Epithelial cell of esophagus (primary cell): Measurements from ENCODE around the gene SUN2.

Experiments used
- DNase-seq: peaks from one replicate; pipeline ENCODE4 v3.0.0; 2010; ENCODE audit warnings: low read depth
- H3K4me3 ChIP-seq: 2 replicates; pipeline ENCODE4 v1.5.1; 2011; ENCODE audit warnings: mild to moderate bottlenecking, low read length, control low read depth
- TF ChIP-seq, protein P1 (sequence below): IDR thresholded peaks from 2 replicates; pipeline ENCODE4 v1.5.1; 2011; ENCODE audit warnings: low read depth, mild to moderate bottlenecking, low read length, control low read depth, inconsistent platforms; ENCODE audit not compliant: insufficient read depth; ENCODE audit errors: missing control alignments

SUN2 gene

DNA sequence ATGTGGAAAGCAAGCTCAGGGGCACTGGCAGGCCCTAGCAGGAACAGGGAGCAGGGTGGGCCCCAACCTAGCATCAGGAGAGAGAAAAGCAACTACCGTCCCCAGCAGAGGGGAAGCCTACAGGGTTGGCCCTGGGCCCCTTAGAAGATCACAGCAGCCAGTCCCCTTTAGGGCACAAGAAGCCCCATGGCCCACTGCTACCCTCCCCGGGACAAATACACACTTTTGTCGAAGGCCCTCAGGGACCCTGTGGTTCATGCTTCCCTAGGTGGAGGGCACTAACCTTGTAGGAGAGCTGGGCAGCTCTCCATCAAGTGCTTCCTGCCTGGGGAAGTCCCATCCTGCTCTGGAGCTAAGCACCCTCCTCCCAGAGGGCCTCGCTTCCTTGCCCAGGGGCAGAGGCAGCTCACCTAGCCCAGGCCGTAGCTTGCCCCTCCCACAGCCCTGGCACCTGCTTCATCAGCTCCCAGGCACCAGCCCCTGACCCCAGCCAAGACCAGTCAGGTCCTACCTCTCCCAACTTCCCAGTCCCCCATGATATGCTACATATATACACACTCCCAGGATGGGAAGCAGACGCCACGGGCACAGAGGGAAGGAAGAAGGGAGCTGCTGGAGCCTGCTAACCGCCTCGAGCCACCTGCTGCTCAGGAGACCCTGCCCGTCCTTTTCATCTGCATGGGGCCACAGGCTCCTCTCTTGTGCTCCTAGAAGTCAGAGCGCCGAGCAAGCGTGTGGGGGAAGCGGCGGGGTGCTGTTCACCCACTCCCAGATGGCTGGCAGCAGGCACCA lies 20.1 kb downstream of the SUN2 start:
- TF ChIP-seq, protein P1, sequence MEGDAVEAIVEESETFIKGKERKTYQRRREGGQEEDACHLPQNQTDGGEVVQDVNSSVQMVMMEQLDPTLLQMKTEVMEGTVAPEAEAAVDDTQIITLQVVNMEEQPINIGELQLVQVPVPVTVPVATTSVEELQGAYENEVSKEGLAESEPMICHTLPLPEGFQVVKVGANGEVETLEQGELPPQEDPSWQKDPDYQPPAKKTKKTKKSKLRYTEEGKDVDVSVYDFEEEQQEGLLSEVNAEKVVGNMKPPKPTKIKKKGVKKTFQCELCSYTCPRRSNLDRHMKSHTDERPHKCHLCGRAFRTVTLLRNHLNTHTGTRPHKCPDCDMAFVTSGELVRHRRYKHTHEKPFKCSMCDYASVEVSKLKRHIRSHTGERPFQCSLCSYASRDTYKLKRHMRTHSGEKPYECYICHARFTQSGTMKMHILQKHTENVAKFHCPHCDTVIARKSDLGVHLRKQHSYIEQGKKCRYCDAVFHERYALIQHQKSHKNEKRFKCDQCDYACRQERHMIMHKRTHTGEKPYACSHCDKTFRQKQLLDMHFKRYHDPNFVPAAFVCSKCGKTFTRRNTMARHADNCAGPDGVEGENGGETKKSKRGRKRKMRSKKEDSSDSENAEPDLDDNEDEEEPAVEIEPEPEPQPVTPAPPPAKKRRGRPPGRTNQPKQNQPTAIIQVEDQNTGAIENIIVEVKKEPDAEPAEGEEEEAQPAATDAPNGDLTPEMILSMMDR = no peak
- peak; percentile 23 for DNase-seq

DNA sequence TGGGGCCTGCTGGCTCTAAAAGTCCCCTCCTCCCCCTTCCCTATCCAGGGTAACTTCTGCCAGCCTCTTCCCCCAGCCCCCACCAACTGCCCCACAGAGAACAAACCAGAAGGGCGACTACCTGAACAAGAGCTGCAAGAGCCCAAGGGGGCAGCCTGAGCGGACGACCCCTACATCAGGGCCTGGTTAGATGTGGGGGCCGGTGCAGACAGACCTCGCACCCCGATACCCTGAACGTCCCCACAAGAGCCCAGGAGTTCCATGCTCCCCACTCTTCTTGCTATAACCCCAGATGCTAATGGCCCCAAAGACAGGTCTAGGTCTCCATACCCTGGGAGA lies 20.7 kb downstream of the SUN2 start:
- TF ChIP-seq, protein P1 = no peak
- no peak for DNase-seq

More for the DNA sequence above, 20.1 kb downstream of the SUN2 start:
- H3K4me3 ChIP-seq = no peak overlapping the region

DNA sequence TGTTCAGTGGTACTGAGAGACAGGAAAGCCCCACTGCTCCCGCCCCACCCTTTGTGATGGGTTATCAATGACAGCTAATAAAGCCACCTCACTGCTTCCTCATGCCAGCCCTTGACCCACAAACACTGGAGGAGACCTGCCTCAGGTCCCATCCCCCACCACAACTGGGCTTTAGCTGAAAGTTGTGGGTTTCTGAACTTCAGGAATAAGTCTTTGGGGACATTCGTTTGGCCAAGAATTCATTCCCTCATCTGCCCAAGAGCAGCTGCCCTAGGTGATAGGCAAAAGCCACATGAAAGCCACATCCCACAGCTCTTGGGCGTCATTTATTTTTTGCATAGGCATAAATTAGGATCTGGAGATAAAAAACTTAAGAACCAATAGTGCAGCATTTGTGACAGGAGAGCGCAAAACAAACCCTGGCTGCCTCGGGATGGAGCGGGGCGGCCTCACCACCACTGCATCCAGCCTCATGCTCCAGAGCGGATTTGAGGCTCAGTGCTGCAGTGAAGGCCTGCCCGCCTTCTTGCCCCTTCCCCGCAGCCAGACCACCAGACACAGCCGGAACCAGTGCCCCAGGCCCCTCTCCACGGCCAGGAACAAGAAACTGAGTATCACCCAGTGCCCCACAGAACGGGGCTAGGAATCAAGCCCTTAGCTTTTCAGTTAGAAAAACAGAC lies 21.2 kb downstream of the SUN2 start:
- DNase-seq = no peak
- no peak overlapping the region for H3K4me3 ChIP-seq
- TF ChIP-seq, protein P1 = no peak

More for the DNA sequence above, 20.7 kb downstream of the SUN2 start:
- H3K4me3 ChIP-seq = no peak overlapping the region

DNA sequence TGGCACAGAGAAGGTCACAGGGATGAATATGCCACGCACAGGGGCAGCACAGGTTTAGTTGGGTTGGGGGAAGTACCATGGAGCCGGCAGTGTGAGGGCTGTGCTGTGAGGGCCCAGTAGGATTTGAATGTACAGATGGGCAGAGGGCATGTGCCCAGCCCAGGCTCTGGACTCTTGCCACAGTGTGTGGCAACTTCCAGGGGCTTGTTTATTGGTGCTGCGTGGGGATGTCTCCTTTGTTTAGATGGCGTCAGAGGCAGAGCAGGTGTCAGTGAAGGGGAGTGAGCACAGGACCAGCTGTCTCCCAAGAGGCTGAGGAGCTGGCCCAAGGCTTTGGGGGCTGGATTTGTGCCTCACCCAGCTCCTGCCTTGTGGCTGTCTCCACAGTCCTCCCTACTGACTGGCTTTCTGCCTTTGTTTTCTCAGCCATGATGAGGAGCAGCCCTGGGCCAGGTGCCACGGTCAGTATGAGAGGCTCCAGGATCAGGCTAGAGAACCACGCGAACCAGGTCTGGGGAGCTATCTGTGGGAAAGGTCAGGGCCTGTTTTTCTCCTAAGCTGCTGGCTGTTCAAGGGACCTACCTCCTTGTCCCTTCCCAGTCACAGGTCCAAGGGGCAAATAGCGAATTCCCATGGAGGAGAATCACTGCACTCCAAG lies 21.9 kb downstream of the SUN2 start:
- no peak for DNase-seq
- TF ChIP-seq, protein P1 = no peak
- H3K4me3 ChIP-seq = no peak overlapping the region

DNA sequence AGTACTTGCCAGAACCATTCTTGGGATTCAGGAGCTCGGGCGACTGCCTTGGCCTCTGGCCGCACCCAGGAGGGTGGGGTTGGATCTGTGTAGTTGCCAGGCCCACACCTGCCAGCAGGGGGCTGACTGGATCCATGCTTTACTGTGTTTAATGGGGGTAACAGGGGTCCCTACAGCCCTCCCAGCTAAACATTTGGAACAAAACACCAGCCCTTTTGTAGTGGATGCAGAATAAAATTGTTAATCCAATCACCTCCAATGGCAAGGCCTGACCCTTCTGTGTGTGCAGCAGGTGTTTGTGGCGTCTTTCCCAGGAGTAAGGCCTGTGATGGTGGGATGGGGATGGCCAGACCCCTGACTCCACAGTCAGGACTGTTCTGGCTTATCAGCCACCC lies 22.5 kb downstream of the SUN2 start:
- TF ChIP-seq, protein P1 = peak; percentile 89
- H3K4me3 ChIP-seq = no peak overlapping the region
- DNase-seq = peak; percentile 46

DNA sequence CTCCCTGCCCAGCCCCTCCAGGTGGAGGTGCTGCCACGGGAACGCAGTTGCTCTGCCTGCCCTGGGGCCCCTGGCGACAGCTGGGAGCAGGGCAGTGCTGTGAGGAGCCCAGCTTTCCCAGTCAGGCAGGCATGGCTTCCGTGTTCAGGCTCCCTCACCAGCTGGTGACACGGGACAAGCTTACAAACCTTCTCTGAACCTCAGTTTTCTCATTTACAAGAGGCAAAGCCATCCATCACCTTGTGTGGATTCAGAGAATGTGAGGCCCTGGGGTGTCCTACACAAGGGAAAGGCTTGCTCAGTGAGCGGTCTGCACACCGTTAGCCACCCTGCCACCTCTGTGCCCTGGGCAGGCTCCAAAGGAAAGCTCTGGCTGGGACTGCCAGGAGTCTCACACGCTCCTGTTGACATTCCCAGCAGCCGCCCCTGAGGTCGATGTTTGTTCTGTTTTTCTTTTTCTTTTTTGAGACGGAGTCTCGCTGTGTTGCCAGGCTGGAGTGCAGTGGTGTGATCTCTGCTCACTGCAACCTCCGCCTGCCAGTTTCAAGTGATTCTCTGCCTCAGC lies 23.5 kb downstream of the SUN2 start:
- no peak overlapping the region for H3K4me3 ChIP-seq
- no peak for DNase-seq
- TF ChIP-seq, protein P1 = no peak
